CD14-positive monocyte (primary cell): ENCODE results near the gene DKKL1. TPM values are rescaled to one million over a fixed set of nuclear protein-coding genes. Genes with fewer than 3 reads are reported as not detected.

Experiments used
- DNase-seq, 3 donors: peaks; one replicate each; pipeline ENCODE4 v3.0.0-alpha.2; 2011 to 2022
- H2AFZ ChIP-seq: 2 replicates; pipeline ENCODE4 v1.6.0; 2012; ENCODE audit warnings: mild to moderate bottlenecking, low read depth, low read length, inconsistent platforms; ENCODE audit not compliant: insufficient read depth, poor library complexity, severe bottlenecking
- H3K27ac ChIP-seq, 2 donors: 1 replicate in 1 of 2; 2 replicates in 1 of 2; pipeline ENCODE4 v1.5.1; 2012 to 2013; ENCODE audit warnings: low read length in 2 of 2, control low read depth in 1 of 2, inconsistent platforms in 1 of 2, low read depth in 1 of 2, mild to moderate bottlenecking in 1 of 2
- H3K27me3 ChIP-seq, 2 donors: one replicate each; pipeline versions ENCODE4 v1.6.0 to v1.6.1; 2011 to 2013; ENCODE audit warnings: low read length in 2 of 2; ENCODE audit not compliant: control insufficient read depth in 2 of 2, insufficient read depth in 2 of 2
- H3K36me3 ChIP-seq, 2 donors: replicated peaks in 1 of 2; 1 replicate in 1 of 2; 2 replicates in 1 of 2; pipeline versions ENCODE4 v1.5.1 to v1.6.1; 2012 to 2013; ENCODE audit warnings: low read length in 2 of 2, control low read depth in 1 of 2, inconsistent platforms in 1 of 2, mild to moderate bottlenecking in 1 of 2; ENCODE audit not compliant: insufficient read depth in 2 of 2, control insufficient read depth in 1 of 2
- H3K4me1 ChIP-seq, 2 donors: 1 replicate in 1 of 2; 2 replicates in 1 of 2; pipeline versions ENCODE4 v1.5.1 to v1.6.1; 2012 to 2013; ENCODE audit warnings: low read length in 2 of 2, control low read depth in 1 of 2, inconsistent platforms in 1 of 2, mild to moderate bottlenecking in 1 of 2, moderate library complexity in 1 of 2; ENCODE audit not compliant: insufficient read depth in 2 of 2, control insufficient read depth in 1 of 2
- H3K4me2 ChIP-seq: replicated peaks from 2 replicates; pipeline ENCODE3; 2012; ENCODE audit warnings: low read length, moderate library complexity, mild to moderate bottlenecking; ENCODE audit not compliant: poor library complexity, severe bottlenecking; ENCODE audit errors: extremely low read depth
- H3K4me3 ChIP-seq, 3 experiments: fragments of 200-600 bp in 1 of 3; sonication (generic) in 1 of 3; replicated peaks in 1 of 3; 1 replicate in 2 of 3; 2 replicates in 1 of 3; pipeline ENCODE4 v1.5.1; 2011 to 2013; ENCODE audit warnings: low read length in 3 of 3, mild to moderate bottlenecking in 3 of 3, control low read depth in 2 of 3, low read depth in 2 of 3, inconsistent platforms in 1 of 3, moderate library complexity in 1 of 3
- H3K79me2 ChIP-seq: 2 replicates; pipeline ENCODE4 v1.6.0; 2012; ENCODE audit warnings: mild to moderate bottlenecking, control low read depth, inconsistent platforms, low read length, moderate library complexity; ENCODE audit not compliant: insufficient read depth
- H3K9ac ChIP-seq: 2 replicates; pipeline ENCODE4 v1.6.0; 2017; ENCODE audit warnings: low read length, mild to moderate bottlenecking; ENCODE audit not compliant: insufficient read depth, poor library complexity, severe bottlenecking
- H3K9me3 ChIP-seq, 2 donors: replicated peaks in 1 of 2; 1 replicate in 1 of 2; 2 replicates in 1 of 2; pipeline versions ENCODE4 v1.5.1 to v1.6.1; 2012 to 2013; ENCODE audit warnings: low read length in 2 of 2, control low read depth in 1 of 2; ENCODE audit not compliant: control insufficient read depth in 1 of 2, insufficient read depth in 1 of 2
- H4K20me1 ChIP-seq: 2 replicates; pipeline ENCODE4 v1.6.0; 2012; ENCODE audit warnings: mild to moderate bottlenecking, low read length, control low read depth, moderate library complexity; ENCODE audit not compliant: insufficient read depth
- H3K27ac Mint-ChIP-seq, 7 donors: one replicate each; pipeline ENCODE4 v1.8.0; 2020; ENCODE audit warnings: mild to moderate bottlenecking in 7 of 7, mixed read lengths in 7 of 7, moderate library complexity in 6 of 7, inconsistent platforms in 2 of 7
- H3K27me3 Mint-ChIP-seq, 3 donors: one replicate each; pipeline ENCODE4 v1.8.0; 2021 to 2022; ENCODE audit warnings: low read depth in 3 of 3, mild to moderate bottlenecking in 3 of 3, mixed read lengths in 3 of 3, moderate library complexity in 3 of 3, inconsistent platforms in 1 of 3
- H3K36me3 Mint-ChIP-seq, 2 donors: one replicate each; pipeline ENCODE4 v1.8.0; 2020; ENCODE audit warnings: mixed read lengths in 2 of 2, inconsistent platforms in 1 of 2, mild to moderate bottlenecking in 1 of 2
- H3K4me1 Mint-ChIP-seq: one replicate; pipeline ENCODE4 v1.8.0; 2020; ENCODE audit warnings: mild to moderate bottlenecking, mixed read lengths
- H3K4me3 Mint-ChIP-seq, 2 donors: one replicate each; pipeline ENCODE4 v1.8.0; 2020; ENCODE audit warnings: mild to moderate bottlenecking in 2 of 2, mixed read lengths in 2 of 2, moderate library complexity in 1 of 2
- H3K9me3 Mint-ChIP-seq, 7 donors: one replicate each; pipeline ENCODE4 v1.8.0; 2020 to 2022; ENCODE audit warnings: mixed read lengths in 7 of 7, mild to moderate bottlenecking in 6 of 7, moderate library complexity in 6 of 7, inconsistent platforms in 2 of 7
- intact Hi-C, 2 donors: fragments of 100-400 bp; cut with micrococcal nuclease; formaldehyde crosslinking; loops; one replicate each; pipeline versions ENCODE4 v1.15.0 to v1.15.1; 2023
- polyA plus RNA-seq, 3 donors: library from polyadenylated mRNA; depleted of rRNA in 1 of 3; unstranded in 2 of 3; stranded (reverse) in 1 of 3; fragments of 300-500 nt in 2 of 3; fragments of >200 nt in 1 of 3; fragmentation: Illumina TruSeq in 2 of 3; gene quantifications; 1 replicate in 2 of 3; 2 replicates in 1 of 3; pipeline ENCODE4 v1.2.3, GENCODE V29; 2012 to 2021
- TF ChIP-seq, protein P1 (sequence below): fragments of 200-600 bp; IDR thresholded peaks from one replicate; pipeline ENCODE4 v1.8.0; 2022; ENCODE audit warnings: antibody characterized with exemption, mild to moderate bottlenecking

Gene DKKL1
- polyA plus RNA-seq, 3 donors = not detected

DNA sequence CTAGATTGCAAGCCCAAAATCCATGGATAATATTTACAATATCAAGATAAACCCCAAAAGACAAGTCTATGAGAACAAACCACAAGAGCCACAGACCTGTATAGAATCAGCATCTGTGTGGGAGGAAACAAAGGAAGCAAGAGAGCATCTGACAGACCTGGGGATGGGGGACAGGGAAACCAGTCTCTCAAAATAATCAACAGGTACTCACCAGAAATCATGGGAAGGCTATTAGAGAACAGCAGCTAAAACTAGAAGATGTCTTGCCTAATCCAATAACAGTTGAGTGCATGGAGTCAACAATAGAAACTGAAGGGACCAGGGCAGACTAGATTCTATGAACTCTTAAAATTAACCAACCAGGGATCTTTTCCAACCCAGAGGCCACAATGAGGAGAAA, 47.4 kb upstream of the DKKL1 start:
- no peak overlapping the region for H3K4me3 Mint-ChIP-seq
- no peak overlapping the region for H3K4me2 ChIP-seq
- H3K36me3 ChIP-seq = no peaks in the 10 kb centered on the region
- H2AFZ ChIP-seq = no peak overlapping the region
- DNase-seq = no peak
- no peak overlapping the region for H3K4me3 ChIP-seq
- intact Hi-C loops = no loop called here
- H3K4me1 Mint-ChIP-seq = peaks cover 4% of the 10 kb centered on the region
- H3K27ac Mint-ChIP-seq = no peak overlapping the region
- no peak overlapping the region for H3K9ac ChIP-seq
- no peaks in the 10 kb centered on the region for H3K4me1 ChIP-seq
- H3K27ac ChIP-seq = no peak overlapping the region
- H3K9me3 ChIP-seq = peaks cover 14 to 23% of the 10 kb centered on the region in 2 donors
- H3K27me3 ChIP-seq = no peaks in the 10 kb centered on the region
- no peaks in the 10 kb centered on the region for H4K20me1 ChIP-seq
- TF ChIP-seq, protein P1, sequence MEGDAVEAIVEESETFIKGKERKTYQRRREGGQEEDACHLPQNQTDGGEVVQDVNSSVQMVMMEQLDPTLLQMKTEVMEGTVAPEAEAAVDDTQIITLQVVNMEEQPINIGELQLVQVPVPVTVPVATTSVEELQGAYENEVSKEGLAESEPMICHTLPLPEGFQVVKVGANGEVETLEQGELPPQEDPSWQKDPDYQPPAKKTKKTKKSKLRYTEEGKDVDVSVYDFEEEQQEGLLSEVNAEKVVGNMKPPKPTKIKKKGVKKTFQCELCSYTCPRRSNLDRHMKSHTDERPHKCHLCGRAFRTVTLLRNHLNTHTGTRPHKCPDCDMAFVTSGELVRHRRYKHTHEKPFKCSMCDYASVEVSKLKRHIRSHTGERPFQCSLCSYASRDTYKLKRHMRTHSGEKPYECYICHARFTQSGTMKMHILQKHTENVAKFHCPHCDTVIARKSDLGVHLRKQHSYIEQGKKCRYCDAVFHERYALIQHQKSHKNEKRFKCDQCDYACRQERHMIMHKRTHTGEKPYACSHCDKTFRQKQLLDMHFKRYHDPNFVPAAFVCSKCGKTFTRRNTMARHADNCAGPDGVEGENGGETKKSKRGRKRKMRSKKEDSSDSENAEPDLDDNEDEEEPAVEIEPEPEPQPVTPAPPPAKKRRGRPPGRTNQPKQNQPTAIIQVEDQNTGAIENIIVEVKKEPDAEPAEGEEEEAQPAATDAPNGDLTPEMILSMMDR = no peak
- no peaks in the 10 kb centered on the region for H3K79me2 ChIP-seq
- peaks cover 0 to 1% (median 0%) of the 10 kb centered on the region in 3 donors for H3K27me3 Mint-ChIP-seq
- H3K36me3 Mint-ChIP-seq = peaks cover 3 to 9% of the 10 kb centered on the region in 2 donors
- H3K9me3 Mint-ChIP-seq = peaks cover 14 to 31% (median 20%) of the 10 kb centered on the region in 7 donors

DNA sequence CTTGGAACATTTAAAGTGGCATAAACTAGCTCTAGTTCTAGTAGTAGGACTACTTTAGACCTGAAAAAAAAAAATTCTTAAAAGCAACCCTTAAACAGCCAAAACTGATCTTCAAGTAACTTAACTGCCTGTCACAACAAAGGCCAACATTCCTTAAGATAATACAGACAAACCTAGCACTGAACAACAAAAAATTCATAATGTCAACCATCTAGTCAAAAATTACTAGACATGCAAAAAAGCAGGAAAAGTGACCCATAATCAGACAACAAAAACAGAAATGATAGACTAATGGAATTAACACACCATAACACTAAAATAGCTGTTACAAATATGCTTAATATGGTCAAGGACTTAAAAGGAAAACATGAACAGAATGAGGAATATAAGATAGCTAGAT, 45.4 kb upstream of the DKKL1 start:
- no peaks in the 10 kb centered on the region for H3K79me2 ChIP-seq

More for the DNA sequence above, 45.4 kb upstream of the DKKL1 start:
- no peak overlapping the region for H3K4me3 ChIP-seq
- no peaks in the 10 kb centered on the region for H3K27me3 ChIP-seq
- H3K9me3 Mint-ChIP-seq = peaks cover 15 to 37% (median 24%) of the 10 kb centered on the region in 7 donors
- peaks cover 2% of the 10 kb centered on the region for H3K4me1 Mint-ChIP-seq
- H3K4me1 ChIP-seq = no peaks in the 10 kb centered on the region
- H3K9me3 ChIP-seq = peaks cover 22 to 24% of the 10 kb centered on the region in 2 donors
- peaks cover 0 to 3% (median 0%) of the 10 kb centered on the region in 3 donors for H3K27me3 Mint-ChIP-seq
- H3K4me3 Mint-ChIP-seq = no peak overlapping the region
- peaks cover 3 to 9% of the 10 kb centered on the region in 2 donors for H3K36me3 Mint-ChIP-seq
- H3K27ac ChIP-seq = no peak overlapping the region
- H3K27ac Mint-ChIP-seq = no peak overlapping the region
- intact Hi-C loops = no loop called here
- H2AFZ ChIP-seq = no peak overlapping the region
- no peak for DNase-seq
- no peak overlapping the region for H3K4me2 ChIP-seq
- TF ChIP-seq, protein P1 = no peak
- H3K36me3 ChIP-seq = no peaks in the 10 kb centered on the region
- H4K20me1 ChIP-seq = no peaks in the 10 kb centered on the region
- H3K9ac ChIP-seq = no peak overlapping the region
